GM12878 (cell line): ENCODE data around the gene CLIP1. TPM values are rescaled to one million over a fixed set of nuclear protein-coding genes. Genes with fewer than 3 reads are reported as not detected.

Source experiments
- ATAC-seq: fragments of 200-7000 bp; cut with Tn5 transposase; 3 replicates; pipeline ENCODE4 v1.9.1; 2020; ENCODE audit warnings: mild to moderate bottlenecking, moderate library complexity
- BruUV-seq: library from RNA; stranded (reverse); fragments of 400-500 nt; replicated peaks from 2 replicates; lab custom pipeline; 2021; lab: Mats Ljungman, UMichigan
- CTCF ChIA-PET: fragments of 300-600 bp; sonication (Branson Sonifier 250); formaldehyde crosslinking; extraction: SDS; loops from one replicate; lab custom pipeline; 2021; ENCODE audit warnings: inconsistent platforms; lab: Yijun Ruan, JAX
- POLR2A ChIA-PET: fragments of 350-600 bp; formaldehyde crosslinking; extraction: SDS; loops from one replicate; lab custom pipeline; 2021; ENCODE audit warnings: inconsistent platforms; lab: Charles Lee
- RAD21 ChIA-PET: fragments of 300-600 bp; sonication (Branson Sonifier 250); formaldehyde crosslinking; loops from one replicate; lab custom pipeline; 2023; ENCODE audit warnings: antibody characterized with exemption; ENCODE audit not compliant: unreplicated experiment; lab: Charles Lee
- SMC1A ChIA-PET: fragments of 300-600 bp; sonication (Branson Sonifier 250); formaldehyde crosslinking; loops from one replicate; lab custom pipeline; 2023; ENCODE audit not compliant: unreplicated experiment, uncharacterized antibody; lab: Charles Lee
- DNase-seq: peaks from one replicate; pipeline ENCODE4 v3.0.0-alpha.2; 2011; ENCODE audit warnings: low read depth, low spot score
- FAIRE-seq: peaks from 3 replicates; lab custom pipeline; 2011; peaks lifted over from hg19 to GRCh38; lab: Jason Lieb, UNC
- H2AFZ ChIP-seq: 2 replicates; pipeline ENCODE4 v1.6.0; 2011; ENCODE audit warnings: low read depth, low read length, control low read depth; ENCODE audit not compliant: control insufficient read depth
- H3K27ac ChIP-seq: 2 replicates; pipeline ENCODE4 v1.5.1; 2011; ENCODE audit warnings: control low read depth; ENCODE audit not compliant: control insufficient read depth, insufficient read depth
- H3K27me3 ChIP-seq, 2 experiments: replicated peaks in 1 of 2; 2 replicates each; pipeline versions ENCODE4 v1.6.0 to v1.6.1; 2011; ENCODE audit warnings: low read length in 1 of 2; ENCODE audit not compliant: control insufficient read depth in 2 of 2, insufficient read depth in 2 of 2
- H3K36me3 ChIP-seq, 2 experiments: 2 replicates each; pipeline ENCODE4 v1.5.1; 2011; ENCODE audit warnings: low read length in 1 of 2; ENCODE audit not compliant: control insufficient read depth in 2 of 2, insufficient read depth in 2 of 2
- H3K4me1 ChIP-seq: 2 replicates; pipeline ENCODE4 v1.6.1; 2011; ENCODE audit warnings: mild to moderate bottlenecking, low read length, moderate library complexity, mixed read lengths; ENCODE audit not compliant: control insufficient read depth, insufficient read depth
- H3K4me2 ChIP-seq: 2 replicates; pipeline ENCODE4 v1.6.0; 2011; ENCODE audit warnings: control low read depth; ENCODE audit not compliant: control insufficient read depth, insufficient read depth
- H3K4me3 ChIP-seq: fragments of 200-600 bp; sonication (generic); 2 replicates; pipeline ENCODE4 v1.5.1; 2016
- H3K79me2 ChIP-seq: 2 replicates; pipeline ENCODE4 v1.6.0; 2011; ENCODE audit warnings: low read length; ENCODE audit not compliant: control insufficient read depth, insufficient read depth
- H3K9ac ChIP-seq: 2 replicates; pipeline ENCODE4 v1.8.0; 2011; ENCODE audit warnings: low read length, control low read depth, mixed read lengths; ENCODE audit not compliant: control insufficient read depth, insufficient read depth
- H3K9me3 ChIP-seq: replicated peaks from 3 replicates; pipeline ENCODE4 v1.5.1; 2011; ENCODE audit warnings: mild to moderate bottlenecking, low read length; ENCODE audit not compliant: control insufficient read depth, insufficient read depth
- H4K20me1 ChIP-seq: 2 replicates; pipeline ENCODE4 v1.6.0; 2011; ENCODE audit not compliant: control insufficient read depth, insufficient read depth
- CHD2 ChIP-seq: IDR thresholded peaks from 2 replicates; pipeline ENCODE4 v1.6.1; 2011; ENCODE audit warnings: low read depth, low read length, improper control_type of control experiment, borderline replicate concordance
- DPF2 ChIP-seq: fragments of 450-650 bp; IDR thresholded peaks from 2 replicates; pipeline ENCODE4 v1.6.1; 2017; ENCODE audit warnings: mild to moderate bottlenecking
- HDAC6 ChIP-seq: fragments of 200-600 bp; sonication (generic); IDR thresholded peaks from one replicate; pipeline ENCODE4 v1.8.0; 2017; ENCODE audit warnings: antibody characterized with exemption; ENCODE audit not compliant: unreplicated experiment
- JUND ChIP-seq: IDR thresholded peaks from 2 replicates; pipeline ENCODE4 v1.6.1; 2012; ENCODE audit warnings: low read depth, mild to moderate bottlenecking, low read length, improper control_type of control experiment, moderate library complexity
- KAT2A ChIP-seq: conservative IDR thresholded peaks from 2 replicates; pipeline ENCODE4 v1.6.1; 2011; ENCODE audit warnings: low read depth, low read length; ENCODE audit not compliant: control insufficient read depth
- NFYA ChIP-seq: IDR thresholded peaks from 2 replicates; pipeline ENCODE4 v1.6.1; 2011; ENCODE audit warnings: low read depth, mild to moderate bottlenecking, low read length, improper control_type of control experiment, borderline replicate concordance
- NR2F1 ChIP-seq: fragments of 450-650 bp; conservative IDR thresholded peaks from 2 replicates; pipeline ENCODE4 v1.6.1; 2017; ENCODE audit warnings: mild to moderate bottlenecking
- NRF1 ChIP-seq: conservative IDR thresholded peaks from 2 replicates; pipeline ENCODE4 v1.6.1; 2011; ENCODE audit warnings: mild to moderate bottlenecking, low read depth, low read length, improper control_type of control experiment
- PAX5 ChIP-seq: IDR thresholded peaks from 2 replicates; pipeline ENCODE4 v1.6.1; 2011; ENCODE audit warnings: low read depth, low read length, borderline replicate concordance
- POLR2A ChIP-seq: IDR thresholded peaks from 2 replicates; pipeline ENCODE4 v1.6.1; 2011; ENCODE audit warnings: low read depth, mild to moderate bottlenecking, low read length
- SMARCA5 ChIP-seq: fragments of 450-650 bp; IDR thresholded peaks from 2 replicates; pipeline ENCODE4 v1.6.1; 2017; ENCODE audit warnings: mild to moderate bottlenecking
- ZNF24 ChIP-seq: fragments of 450-650 bp; IDR thresholded peaks from 2 replicates; pipeline ENCODE4 v1.6.1; 2017; ENCODE audit warnings: antibody characterized with exemption, mild to moderate bottlenecking
- WGBS: methylation state at CpG from one replicate; pipeline ENCODE4 v1.1.6; 2016; ENCODE audit warnings: low lambda C conversion rate; ENCODE audit not compliant: insufficient replicate concordance, insufficient coverage; ENCODE audit errors: missing lambda C conversion rate; 5-methylcytosine and 5-hydroxymethylcytosine counted together
- in situ Hi-C: fragments of 300-500 bp; cut with MboI; formaldehyde crosslinking; loops from 9 replicates; pipeline ENCODE4 v1.14.3; 2018; ENCODE audit warnings: mixed read lengths
- intact Hi-C: fragments of 100-400 bp; cut with micrococcal nuclease; formaldehyde crosslinking; loops from one replicate; pipeline ENCODE4 v1.14.2; 2022; ENCODE audit not compliant: unreplicated experiment
- polyA plus RNA-seq, 11 experiments: library from polyadenylated mRNA; depleted of rRNA in 4 of 11; unstranded in 6 of 11; stranded (reverse) in 5 of 11; fragments of >200 nt; fragmentation: Nextera tagmentation in 4 of 11; fragmentation: Illumina TruSeq in 1 of 11; extraction: Ambion mirVana in 4 of 11; extraction: Trizol in 1 of 11; gene quantifications; 1 replicate in 1 of 11; 2 replicates in 10 of 11; pipeline versions ENCODE4 v1.2.1 to v1.2.3, GENCODE V29; 2011 to 2016; ENCODE audit warnings: inconsistent platforms in 2 of 11, missing spikeins in 2 of 11, low read depth in 1 of 11
- total RNA-seq, 4 experiments: library from RNA; depleted of rRNA in 3 of 4; stranded (reverse); fragments of >200 nt in 3 of 4; fragmentation: Illumina TruSeq in 1 of 4; extraction: Trizol in 1 of 4; gene quantifications; 2 replicates each; pipeline versions ENCODE4 v1.2.1 to v1.2.3, GENCODE V29; 2013 to 2021
- TF ChIP-seq, protein P1 (sequence below): fragments of 150-350 bp; IDR thresholded peaks from 2 replicates; pipeline ENCODE4 v1.6.1; 2014; ENCODE audit warnings: mild to moderate bottlenecking, low read depth, low read length
- TF ChIP-seq, protein P2 (sequence below): fragments of 450-650 bp; IDR thresholded peaks from 2 replicates; pipeline ENCODE4 v1.6.1; 2017; ENCODE audit warnings: borderline replicate concordance
- TF ChIP-seq, protein P3 (sequence below): fragments of 450-650 bp; IDR thresholded peaks from 2 replicates; pipeline ENCODE4 v1.6.1; 2016; ENCODE audit warnings: mild to moderate bottlenecking, moderate library complexity, borderline replicate concordance

CLIP1 gene
- total and polyA plus RNA-seq, 10 of the 15 experiments (the other 5 are each of a cell fraction or from before 2014, with no cell fraction given), result 6.0 to 45.4 (median 25.2) TPM

DNA sequence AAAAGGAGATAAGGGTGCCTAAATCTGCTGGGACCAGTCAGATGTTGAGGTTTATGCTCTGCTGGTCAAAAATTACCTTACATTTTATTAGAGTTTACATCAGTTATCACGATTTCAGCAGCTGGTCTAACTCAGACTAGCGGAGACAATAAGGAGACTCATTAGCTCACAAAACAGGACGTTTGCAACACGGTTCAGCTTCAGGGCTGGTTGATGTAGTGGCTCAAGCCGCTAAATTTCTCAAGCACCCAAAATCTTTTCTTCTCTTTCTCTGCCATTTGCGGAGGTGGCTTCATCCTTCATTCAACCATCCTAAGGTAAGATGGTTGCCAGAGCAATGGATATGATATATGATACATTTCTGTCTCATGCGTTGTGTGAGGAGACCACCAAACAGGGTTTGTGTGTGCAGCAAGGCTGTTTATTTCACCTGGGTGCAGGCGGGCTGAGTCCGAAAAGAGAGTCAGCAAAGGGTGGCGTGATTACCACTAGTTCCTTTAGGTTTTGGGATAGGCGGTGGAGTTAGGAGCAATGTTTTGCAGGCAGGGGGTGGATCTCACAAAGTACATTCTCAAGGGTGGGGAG lies 30.3 kb upstream of the CLIP1 start:
- H3K79me2 ChIP-seq, result no peaks in the 10 kb centered on the region
- WGBS, result 74% methylated on average over 11 of the region's 11 CpGs
- no peak overlapping the region for H3K4me3 ChIP-seq
- no peaks in the 10 kb centered on the region for H3K9me3 ChIP-seq
- H3K9ac ChIP-seq, result no peak overlapping the region
- RAD21 ChIA-PET, result interaction anchor here (0.8 kb wide), 1 partner anchor 53 kb away, joined by 5 read pairs; no protein-coding TSS in a partner anchor
- peaks cover 18% of the 10 kb centered on the region for H3K4me1 ChIP-seq
- SMC1A ChIA-PET, result interaction anchor here (0.7 to 1.7 kb wide), 3 partner anchors 13 to 53 kb away, joined by 3 to 5 read pairs (median 4); no protein-coding TSS in a partner anchor
- TF ChIP-seq ZNF24 (no peak), NRF1 (no peak), KAT2A (no peak), NFYA (no peak), JUND (no peak), CHD2 (no peak), DPF2 (no peak), PAX5 (no peak), NR2F1 (no peak), HDAC6 (no peak), POLR2A (no peak), SMARCA5 (no peak)
- TF ChIP-seq, protein P1, sequence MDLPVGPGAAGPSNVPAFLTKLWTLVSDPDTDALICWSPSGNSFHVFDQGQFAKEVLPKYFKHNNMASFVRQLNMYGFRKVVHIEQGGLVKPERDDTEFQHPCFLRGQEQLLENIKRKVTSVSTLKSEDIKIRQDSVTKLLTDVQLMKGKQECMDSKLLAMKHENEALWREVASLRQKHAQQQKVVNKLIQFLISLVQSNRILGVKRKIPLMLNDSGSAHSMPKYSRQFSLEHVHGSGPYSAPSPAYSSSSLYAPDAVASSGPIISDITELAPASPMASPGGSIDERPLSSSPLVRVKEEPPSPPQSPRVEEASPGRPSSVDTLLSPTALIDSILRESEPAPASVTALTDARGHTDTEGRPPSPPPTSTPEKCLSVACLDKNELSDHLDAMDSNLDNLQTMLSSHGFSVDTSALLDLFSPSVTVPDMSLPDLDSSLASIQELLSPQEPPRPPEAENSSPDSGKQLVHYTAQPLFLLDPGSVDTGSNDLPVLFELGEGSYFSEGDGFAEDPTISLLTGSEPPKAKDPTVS, result no peak
- TF ChIP-seq, protein P2, sequence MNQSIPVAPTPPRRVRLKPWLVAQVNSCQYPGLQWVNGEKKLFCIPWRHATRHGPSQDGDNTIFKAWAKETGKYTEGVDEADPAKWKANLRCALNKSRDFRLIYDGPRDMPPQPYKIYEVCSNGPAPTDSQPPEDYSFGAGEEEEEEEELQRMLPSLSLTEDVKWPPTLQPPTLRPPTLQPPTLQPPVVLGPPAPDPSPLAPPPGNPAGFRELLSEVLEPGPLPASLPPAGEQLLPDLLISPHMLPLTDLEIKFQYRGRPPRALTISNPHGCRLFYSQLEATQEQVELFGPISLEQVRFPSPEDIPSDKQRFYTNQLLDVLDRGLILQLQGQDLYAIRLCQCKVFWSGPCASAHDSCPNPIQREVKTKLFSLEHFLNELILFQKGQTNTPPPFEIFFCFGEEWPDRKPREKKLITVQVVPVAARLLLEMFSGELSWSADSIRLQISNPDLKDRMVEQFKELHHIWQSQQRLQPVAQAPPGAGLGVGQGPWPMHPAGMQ, result no peak
- TF ChIP-seq, protein P3, sequence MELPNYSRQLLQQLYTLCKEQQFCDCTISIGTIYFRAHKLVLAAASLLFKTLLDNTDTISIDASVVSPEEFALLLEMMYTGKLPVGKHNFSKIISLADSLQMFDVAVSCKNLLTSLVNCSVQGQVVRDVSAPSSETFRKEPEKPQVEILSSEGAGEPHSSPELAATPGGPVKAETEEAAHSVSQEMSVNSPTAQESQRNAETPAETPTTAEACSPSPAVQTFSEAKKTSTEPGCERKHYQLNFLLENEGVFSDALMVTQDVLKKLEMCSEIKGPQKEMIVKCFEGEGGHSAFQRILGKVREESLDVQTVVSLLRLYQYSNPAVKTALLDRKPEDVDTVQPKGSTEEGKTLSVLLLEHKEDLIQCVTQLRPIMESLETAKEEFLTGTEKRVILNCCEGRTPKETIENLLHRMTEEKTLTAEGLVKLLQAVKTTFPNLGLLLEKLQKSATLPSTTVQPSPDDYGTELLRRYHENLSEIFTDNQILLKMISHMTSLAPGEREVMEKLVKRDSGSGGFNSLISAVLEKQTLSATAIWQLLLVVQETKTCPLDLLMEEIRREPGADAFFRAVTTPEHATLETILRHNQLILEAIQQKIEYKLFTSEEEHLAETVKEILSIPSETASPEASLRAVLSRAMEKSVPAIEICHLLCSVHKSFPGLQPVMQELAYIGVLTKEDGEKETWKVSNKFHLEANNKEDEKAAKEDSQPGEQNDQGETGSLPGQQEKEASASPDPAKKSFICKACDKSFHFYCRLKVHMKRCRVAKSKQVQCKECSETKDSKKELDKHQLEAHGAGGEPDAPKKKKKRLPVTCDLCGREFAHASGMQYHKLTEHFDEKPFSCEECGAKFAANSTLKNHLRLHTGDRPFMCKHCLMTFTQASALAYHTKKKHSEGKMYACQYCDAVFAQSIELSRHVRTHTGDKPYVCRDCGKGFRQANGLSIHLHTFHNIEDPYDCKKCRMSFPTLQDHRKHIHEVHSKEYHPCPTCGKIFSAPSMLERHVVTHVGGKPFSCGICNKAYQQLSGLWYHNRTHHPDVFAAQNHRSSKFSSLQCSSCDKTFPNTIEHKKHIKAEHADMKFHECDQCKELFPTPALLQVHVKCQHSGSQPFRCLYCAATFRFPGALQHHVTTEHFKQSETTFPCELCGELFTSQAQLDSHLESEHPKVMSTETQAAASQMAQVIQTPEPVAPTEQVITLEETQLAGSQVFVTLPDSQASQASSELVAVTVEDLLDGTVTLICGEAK, result no peak
- POLR2A ChIA-PET, result interaction anchor here (0.9 kb wide), 1 partner anchor 34 kb away, joined by 3 read pairs; no protein-coding TSS in a partner anchor
- CTCF ChIA-PET, result interaction anchor here (0.6 to 1.4 kb wide), 3 partner anchors 19 to 50 kb away, joined by 3 to 8 read pairs (median 3); no protein-coding TSS in a partner anchor
- H3K27me3 ChIP-seq, result no peaks in the 10 kb centered on the region
- H3K36me3 ChIP-seq, result no peaks in the 10 kb centered on the region
- FAIRE-seq (no peak), DNase-seq (no peak), ATAC-seq (no peak)
- peak overlapping the region; percentile 21 for H3K27ac ChIP-seq
- 0 out of 2 replicates have a peak overlapping the region, but pooled peaks have one; percentile 15 for H3K4me2 ChIP-seq
- H2AFZ ChIP-seq, result peak overlapping the region; percentile 84
- in situ Hi-C loops (no loop called here), intact Hi-C loops (loop anchor here (5.0 kb wide), 1 partner anchor 40 kb away; no protein-coding TSS in a partner anchor)
- H4K20me1 ChIP-seq, result no peaks in the 10 kb centered on the region
- BruUV-seq, result no TSS peak
